Ishikawa (cell line): ENCODE results near the gene TMEM208.

ENCODE experiments used
- CEBPB ChIP-seq: IDR thresholded peaks from 2 replicates; pipeline ENCODE4 v1.6.1; 2012
- CREB1 ChIP-seq: IDR thresholded peaks from 2 replicates; pipeline ENCODE4 v1.6.1; 2012; ENCODE audit warnings: low read depth
- EGR1 ChIP-seq: IDR thresholded peaks from 2 replicates; pipeline ENCODE4 v1.6.1; 2012
- EP300 ChIP-seq: IDR thresholded peaks from 2 replicates; pipeline ENCODE4 v1.6.1; 2012; ENCODE audit warnings: borderline replicate concordance
- FOXM1 ChIP-seq: IDR thresholded peaks from 2 replicates; pipeline ENCODE4 v1.6.1; 2012; ENCODE audit warnings: low read depth, borderline replicate concordance
- NFIC ChIP-seq: IDR thresholded peaks from 2 replicates; pipeline ENCODE4 v1.6.1; 2012
- RAD21 ChIP-seq: IDR thresholded peaks from 2 replicates; pipeline ENCODE4 v1.6.1; 2012; ENCODE audit warnings: low read depth
- TAF1 ChIP-seq: IDR thresholded peaks from 2 replicates; pipeline ENCODE4 v1.6.1; 2012; ENCODE audit warnings: low read depth, mild to moderate bottlenecking
- TCF12 ChIP-seq: IDR thresholded peaks from 2 replicates; pipeline ENCODE4 v1.6.1; 2012; ENCODE audit warnings: low read depth
- TEAD4 ChIP-seq: IDR thresholded peaks from 2 replicates; pipeline ENCODE4 v1.6.1; 2012
- YY1 ChIP-seq: IDR thresholded peaks from 2 replicates; pipeline ENCODE4 v1.6.1; 2012; ENCODE audit warnings: low read depth
- ZBTB7A ChIP-seq: IDR thresholded peaks from 2 replicates; pipeline ENCODE4 v1.6.1; 2012; ENCODE audit warnings: low read depth
- TF ChIP-seq, protein P1 (sequence below): IDR thresholded peaks from 2 replicates; pipeline ENCODE4 v1.6.1; 2012
- TF ChIP-seq, protein P2 (sequence below): IDR thresholded peaks from 2 replicates; pipeline ENCODE4 v1.6.1; 2012; ENCODE audit warnings: low read depth, mild to moderate bottlenecking
- TF ChIP-seq, protein P3 (sequence below): IDR thresholded peaks from 2 replicates; pipeline ENCODE4 v1.6.1; 2012

Gene TMEM208

DNA sequence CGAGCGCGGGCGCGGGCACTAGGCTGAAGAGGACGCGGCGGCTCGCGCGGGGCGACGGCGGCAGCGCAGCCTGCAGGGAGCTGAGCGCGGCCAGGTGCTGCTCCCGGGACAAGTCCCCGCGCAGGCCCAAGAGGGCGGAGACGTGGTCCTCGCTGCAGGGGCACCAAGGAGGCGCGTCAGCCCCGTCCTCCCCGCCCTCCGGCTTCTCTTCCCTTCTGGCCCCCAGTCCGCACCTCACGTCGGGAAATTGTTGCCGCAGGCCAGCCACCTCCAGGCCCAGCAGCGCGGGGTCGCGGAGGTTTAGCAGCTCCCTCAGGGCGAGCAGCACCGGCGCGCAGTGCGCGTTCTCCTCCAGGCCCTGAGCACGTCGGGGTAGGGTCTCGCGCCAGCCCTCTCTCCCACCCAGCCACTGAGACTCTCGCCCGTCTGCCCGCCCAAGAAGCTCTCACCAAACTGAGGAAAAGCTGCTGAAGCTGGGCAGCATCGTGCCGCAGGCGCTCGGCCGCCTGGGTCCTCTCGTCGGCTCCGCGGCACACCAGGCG, 42.4 kb upstream of the TMEM208 start:
- no peak for TF ChIP-seq CEBPB
- TF ChIP-seq TAF1 = 0 out of 2 replicates have a peak, but pooled peaks have one; percentile 24

DNA sequence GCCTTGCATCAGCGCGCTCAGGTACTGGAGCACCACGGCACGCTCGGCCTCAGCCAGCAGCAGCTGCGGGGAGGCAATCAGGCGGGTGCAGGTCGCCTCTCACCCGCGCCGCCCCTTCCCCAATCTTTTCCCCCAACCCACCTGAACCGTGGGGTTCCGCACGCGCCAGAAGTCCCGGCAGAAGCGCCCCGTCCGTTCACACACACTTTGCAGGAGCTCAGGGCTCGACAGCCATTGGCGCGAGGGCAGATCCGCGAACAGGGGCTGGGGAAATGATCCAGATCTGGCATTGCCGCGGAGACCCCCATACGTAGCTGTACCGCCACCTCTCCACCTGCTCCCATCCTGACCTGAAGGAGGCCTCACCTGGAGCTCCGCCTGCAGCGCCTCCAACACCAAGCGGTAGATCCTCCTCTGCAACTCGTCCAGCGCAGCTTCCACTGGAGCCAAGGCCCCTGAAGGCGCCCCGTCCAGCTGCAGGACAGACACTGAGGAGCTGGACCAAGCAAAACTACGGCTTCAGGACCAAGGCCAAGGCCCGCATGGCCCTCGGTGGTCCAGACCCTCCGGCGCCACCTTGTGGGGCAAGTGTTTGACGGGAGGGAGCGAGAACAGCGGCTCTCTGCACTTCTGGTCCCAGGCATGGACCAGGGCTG, 41.8 kb upstream of the TMEM208 start:
- TF ChIP-seq, protein P1, sequence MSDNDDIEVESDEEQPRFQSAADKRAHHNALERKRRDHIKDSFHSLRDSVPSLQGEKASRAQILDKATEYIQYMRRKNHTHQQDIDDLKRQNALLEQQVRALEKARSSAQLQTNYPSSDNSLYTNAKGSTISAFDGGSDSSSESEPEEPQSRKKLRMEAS = peak; percentile 86
- TF ChIP-seq, protein P2, sequence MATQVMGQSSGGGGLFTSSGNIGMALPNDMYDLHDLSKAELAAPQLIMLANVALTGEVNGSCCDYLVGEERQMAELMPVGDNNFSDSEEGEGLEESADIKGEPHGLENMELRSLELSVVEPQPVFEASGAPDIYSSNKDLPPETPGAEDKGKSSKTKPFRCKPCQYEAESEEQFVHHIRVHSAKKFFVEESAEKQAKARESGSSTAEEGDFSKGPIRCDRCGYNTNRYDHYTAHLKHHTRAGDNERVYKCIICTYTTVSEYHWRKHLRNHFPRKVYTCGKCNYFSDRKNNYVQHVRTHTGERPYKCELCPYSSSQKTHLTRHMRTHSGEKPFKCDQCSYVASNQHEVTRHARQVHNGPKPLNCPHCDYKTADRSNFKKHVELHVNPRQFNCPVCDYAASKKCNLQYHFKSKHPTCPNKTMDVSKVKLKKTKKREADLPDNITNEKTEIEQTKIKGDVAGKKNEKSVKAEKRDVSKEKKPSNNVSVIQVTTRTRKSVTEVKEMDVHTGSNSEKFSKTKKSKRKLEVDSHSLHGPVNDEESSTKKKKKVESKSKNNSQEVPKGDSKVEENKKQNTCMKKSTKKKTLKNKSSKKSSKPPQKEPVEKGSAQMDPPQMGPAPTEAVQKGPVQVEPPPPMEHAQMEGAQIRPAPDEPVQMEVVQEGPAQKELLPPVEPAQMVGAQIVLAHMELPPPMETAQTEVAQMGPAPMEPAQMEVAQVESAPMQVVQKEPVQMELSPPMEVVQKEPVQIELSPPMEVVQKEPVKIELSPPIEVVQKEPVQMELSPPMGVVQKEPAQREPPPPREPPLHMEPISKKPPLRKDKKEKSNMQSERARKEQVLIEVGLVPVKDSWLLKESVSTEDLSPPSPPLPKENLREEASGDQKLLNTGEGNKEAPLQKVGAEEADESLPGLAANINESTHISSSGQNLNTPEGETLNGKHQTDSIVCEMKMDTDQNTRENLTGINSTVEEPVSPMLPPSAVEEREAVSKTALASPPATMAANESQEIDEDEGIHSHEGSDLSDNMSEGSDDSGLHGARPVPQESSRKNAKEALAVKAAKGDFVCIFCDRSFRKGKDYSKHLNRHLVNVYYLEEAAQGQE = peak; percentile 93
- TF ChIP-seq ZBTB7A (peak; percentile 79; the same call in 1 of the 2 replicates), EP300 (no peak), RAD21 (peak; percentile 79)

DNA sequence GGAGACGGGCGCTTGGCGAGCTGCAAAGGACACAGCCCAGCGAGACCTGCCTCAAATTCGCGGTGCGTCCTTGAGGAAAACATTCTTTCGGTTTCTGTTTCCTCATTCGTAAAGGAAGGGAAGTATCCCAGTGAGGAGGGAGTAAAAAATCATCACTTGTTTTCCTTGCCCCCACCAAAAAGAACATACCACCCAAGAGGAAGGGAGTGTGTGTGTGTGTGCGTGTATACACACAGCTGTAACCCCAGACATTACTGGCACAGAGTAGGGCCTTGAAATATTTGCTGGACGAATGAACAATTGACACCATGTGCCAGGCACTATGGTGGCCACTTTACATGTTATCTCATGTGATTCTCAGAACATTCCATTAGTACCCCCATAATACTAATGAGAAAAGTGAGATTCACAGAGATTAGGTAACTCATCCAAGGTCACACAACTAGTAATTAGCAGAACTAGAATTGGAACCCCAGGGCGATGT, 41.2 kb upstream of the TMEM208 start:
- no peak for TF ChIP-seq EP300
- TF ChIP-seq CREB1 = no peak
- TF ChIP-seq YY1 = no peak
- TF ChIP-seq EGR1 = no peak
- no peak for TF ChIP-seq TCF12
- no peak for TF ChIP-seq CEBPB
- no peak for TF ChIP-seq TEAD4
- TF ChIP-seq ZBTB7A = no peak
- TF ChIP-seq, protein P3, sequence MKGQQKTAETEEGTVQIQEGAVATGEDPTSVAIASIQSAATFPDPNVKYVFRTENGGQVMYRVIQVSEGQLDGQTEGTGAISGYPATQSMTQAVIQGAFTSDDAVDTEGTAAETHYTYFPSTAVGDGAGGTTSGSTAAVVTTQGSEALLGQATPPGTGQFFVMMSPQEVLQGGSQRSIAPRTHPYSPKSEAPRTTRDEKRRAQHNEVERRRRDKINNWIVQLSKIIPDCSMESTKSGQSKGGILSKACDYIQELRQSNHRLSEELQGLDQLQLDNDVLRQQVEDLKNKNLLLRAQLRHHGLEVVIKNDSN = no peak
- TF ChIP-seq NFIC = no peak
- TF ChIP-seq, protein P1 = no peak
- no peak for TF ChIP-seq TAF1
- TF ChIP-seq, protein P2 = no peak
- TF ChIP-seq FOXM1 = no peak

DNA sequence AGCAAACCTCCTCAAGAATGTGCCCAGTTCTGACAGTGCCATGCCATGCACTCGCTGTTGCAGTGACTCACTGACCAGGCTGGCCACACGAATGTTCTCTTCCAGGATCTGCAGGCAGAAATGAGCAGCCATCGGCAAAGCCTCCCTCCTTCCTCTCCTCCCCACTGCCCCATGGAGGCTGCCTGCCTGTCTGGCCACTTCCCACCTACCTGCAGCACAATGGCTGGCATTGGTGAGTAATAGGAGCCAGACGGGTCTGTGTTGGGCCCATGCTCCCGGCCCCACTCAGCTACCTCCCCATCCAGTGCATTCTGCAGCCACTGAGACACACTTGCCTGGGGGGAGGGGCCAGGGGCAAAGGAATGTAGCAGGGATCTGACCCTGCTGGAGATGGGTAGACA, 40.4 kb upstream of the TMEM208 start:
- TF ChIP-seq TEAD4 (no peak), TCF12 (no peak), EGR1 (no peak), YY1 (no peak), RAD21 (no peak), TAF1 (no peak), CEBPB (no peak)
- TF ChIP-seq, protein P1 = no peak
- TF ChIP-seq, protein P3 = no peak

DNA sequence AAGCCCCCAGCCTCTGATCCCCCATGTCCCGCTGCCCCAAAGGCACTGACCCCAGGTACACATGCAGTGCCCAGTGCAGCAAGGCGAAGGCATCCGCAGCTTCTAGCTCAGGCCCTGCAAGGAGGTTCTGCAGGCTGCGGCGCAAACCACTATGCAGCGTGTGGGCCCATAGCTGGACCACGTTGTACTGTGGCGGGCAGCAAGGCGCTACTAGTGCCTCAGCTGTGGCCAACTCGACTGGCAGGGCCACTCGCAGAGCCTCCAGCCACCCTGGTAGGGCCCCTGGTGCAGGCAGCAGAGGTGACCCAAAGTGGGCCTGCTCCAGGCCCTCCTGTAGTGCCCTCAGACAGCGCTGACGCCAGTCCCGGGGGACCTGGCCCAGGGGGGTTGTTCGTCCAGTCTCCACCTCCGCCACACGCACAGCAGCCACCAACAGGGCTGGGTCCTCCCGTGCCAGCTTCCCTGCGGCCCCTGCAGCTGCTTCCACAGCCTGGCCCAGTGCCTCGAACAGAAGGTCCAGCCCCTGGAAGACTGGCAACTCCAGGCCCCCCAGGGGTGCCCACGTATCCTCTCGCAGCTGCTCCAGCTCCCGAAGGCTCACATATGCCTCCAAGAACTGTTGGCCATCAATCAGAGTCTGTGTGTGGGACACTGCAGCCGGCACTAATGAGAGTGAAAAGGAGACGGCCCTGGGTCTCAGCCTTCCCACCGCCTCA, 39.6 kb upstream of the TMEM208 start:
- TF ChIP-seq, protein P2 = no peak
- no peak for TF ChIP-seq CEBPB
- TF ChIP-seq ZBTB7A = no peak
- no peak for TF ChIP-seq EGR1
- no peak for TF ChIP-seq TCF12
- no peak for TF ChIP-seq EP300
- no peak for TF ChIP-seq NFIC
